Measurements from ENCODE around the gene OR2M5.

Gene OR2M5

DNA sequence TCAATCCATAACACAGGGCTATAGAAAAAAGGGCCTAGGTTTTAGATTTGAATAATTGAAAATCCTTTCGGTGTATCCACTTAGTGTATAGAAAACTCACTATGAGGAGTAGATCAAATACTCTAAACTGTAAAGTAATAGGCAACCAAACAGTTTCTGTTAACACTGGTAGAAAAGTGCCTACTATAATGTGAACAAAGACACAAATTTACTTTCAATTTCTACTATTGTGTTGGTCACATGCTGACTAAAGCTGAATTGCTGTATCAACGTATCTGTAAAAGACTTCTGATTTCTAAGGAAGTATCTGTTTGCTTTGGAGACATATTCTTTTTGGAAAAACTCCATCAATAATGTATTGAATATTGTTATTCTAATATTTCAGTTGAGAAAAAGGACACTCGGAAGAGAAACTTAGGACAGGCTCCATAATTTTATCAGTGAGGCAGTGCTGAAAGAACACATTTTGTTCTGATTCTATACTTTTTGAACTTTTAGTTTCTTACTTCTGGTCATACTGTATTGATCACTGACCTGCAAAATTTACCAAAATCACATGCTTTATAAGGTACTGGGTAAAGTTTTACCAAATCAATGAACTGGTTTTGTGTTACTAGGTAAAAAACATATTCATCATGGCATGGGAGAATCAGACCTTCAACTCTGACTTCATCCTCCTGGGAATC lies at the start of gene OR2M5:
Gene OR2M5, plus strand, starts transcription at position 636 of the 686 bp plus-strand sequence. Its CDS starts 0 bp downstream, at position 636.
- peaks cover 29% of the 10 kb centered on the region for H3K9me3 Mint-ChIP-seq (ENCODE audit: low read depth)
- peaks cover 5% of the 10 kb centered on the region for H3K27me3 Mint-ChIP-seq
- H3K27ac Mint-ChIP-seq, result no peak within 1 kb of the TSS
- H3K36me3 Mint-ChIP-seq, result no peaks in the 10 kb centered on the region
- H3K4me3 Mint-ChIP-seq, result no peak within 1 kb of the TSS
- no peaks in the 10 kb centered on the region for H3K4me1 Mint-ChIP-seq (ENCODE audit: low read depth)

- Mint-ChIP-seq H3K27me3 (no peaks in the 10 kb centered on the region), H3K4me3 (no peak overlapping the region), H3K9me3 (ENCODE audit: low read depth) (no peaks in the 10 kb centered on the region), H3K36me3 (no peaks in the 10 kb centered on the region), H3K4me1 (ENCODE audit: low read depth) (no peaks in the 10 kb centered on the region), H3K27ac (no peak overlapping the region)
Observed at GRCh38 chr1:248098529-248098928, 46.4 kb upstream of the OR2M5 start.

DNA sequence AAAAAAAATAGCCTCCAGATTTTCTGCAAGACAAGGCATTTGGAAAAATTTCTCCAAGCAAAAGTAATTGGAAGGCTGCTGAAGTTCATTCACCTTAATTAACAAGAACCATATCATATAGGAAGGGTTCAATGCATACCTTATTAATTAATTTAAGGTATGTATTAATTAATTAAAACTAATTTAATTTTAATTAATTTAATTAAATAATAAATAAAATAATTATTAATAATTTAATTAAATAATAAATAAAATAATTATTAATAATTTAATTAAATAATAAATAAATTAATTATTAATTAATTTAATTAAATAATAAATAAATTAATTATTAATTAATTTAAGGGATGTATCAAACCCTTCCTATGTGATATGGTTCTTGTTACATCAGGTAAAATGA lies 42.1 kb upstream of the OR2M5 start:
- no peak overlapping the region for H3K4me3 Mint-ChIP-seq
- no peaks in the 10 kb centered on the region for H3K27me3 Mint-ChIP-seq
- H3K9me3 Mint-ChIP-seq (ENCODE audit: low read depth), result peaks cover 4% of the 10 kb centered on the region
- no peaks in the 10 kb centered on the region for H3K36me3 Mint-ChIP-seq
- no peak overlapping the region for H3K27ac Mint-ChIP-seq
- no peaks in the 10 kb centered on the region for H3K4me1 Mint-ChIP-seq (ENCODE audit: low read depth)

- H3K36me3 Mint-ChIP-seq, result peaks cover 6% of the 10 kb centered on the region
- H3K4me3 Mint-ChIP-seq, result no peak overlapping the region
- no peaks in the 10 kb centered on the region for H3K27me3 Mint-ChIP-seq
- H3K9me3 Mint-ChIP-seq (ENCODE audit: low read depth), result peaks cover 30% of the 10 kb centered on the region
- no peak overlapping the region for H3K27ac Mint-ChIP-seq
- no peaks in the 10 kb centered on the region for H3K4me1 Mint-ChIP-seq (ENCODE audit: low read depth)
Observed at GRCh38 chr1:248111157-248111556, 33.8 kb upstream of the OR2M5 start.

DNA sequence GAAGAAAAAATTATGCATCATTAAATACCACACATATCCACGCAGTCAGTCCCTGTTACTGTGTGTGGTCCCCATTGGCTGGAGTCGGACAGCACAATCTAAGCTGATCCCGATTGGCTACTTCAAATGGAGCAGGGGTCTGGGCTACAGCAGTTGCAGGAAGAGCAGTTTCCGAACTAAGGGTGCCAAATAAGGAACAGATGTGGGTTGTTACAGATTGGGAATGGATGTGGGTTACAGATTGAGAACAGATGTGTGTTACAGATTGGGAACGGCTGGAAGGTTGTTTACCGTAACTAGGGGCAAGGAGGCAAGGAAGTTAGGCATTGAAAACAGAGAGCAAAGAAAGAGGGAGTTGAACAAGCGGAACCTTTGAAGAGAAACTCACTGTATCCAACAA lies 30.1 kb upstream of the OR2M5 start:
- peaks cover 23% of the 10 kb centered on the region for H3K9me3 Mint-ChIP-seq (ENCODE audit: low read depth)
- H3K4me3 Mint-ChIP-seq, result no peak overlapping the region
- H3K27ac Mint-ChIP-seq, result no peak overlapping the region
- H3K36me3 Mint-ChIP-seq, result peaks cover 6% of the 10 kb centered on the region
- H3K27me3 Mint-ChIP-seq, result no peaks in the 10 kb centered on the region
- no peaks in the 10 kb centered on the region for H3K4me1 Mint-ChIP-seq (ENCODE audit: low read depth)

- Mint-ChIP-seq H3K27ac (no peak overlapping the region), H3K27me3 (peaks cover 2% of the 10 kb centered on the region), H3K4me3 (no peak overlapping the region), H3K9me3 (ENCODE audit: low read depth) (peaks cover under 1% of the 10 kb centered on the region), H3K4me1 (ENCODE audit: low read depth) (no peaks in the 10 kb centered on the region), H3K36me3 (no peaks in the 10 kb centered on the region)
Observed at GRCh38 chr1:248127653-248128052, 17.3 kb upstream of the OR2M5 start.

GRCh38 chr1:248136811-248137210 lies 8.1 kb upstream of the OR2M5 start:
- Mint-ChIP-seq H3K4me3 (no peak overlapping the region), H3K27ac (no peak overlapping the region)

DNA sequence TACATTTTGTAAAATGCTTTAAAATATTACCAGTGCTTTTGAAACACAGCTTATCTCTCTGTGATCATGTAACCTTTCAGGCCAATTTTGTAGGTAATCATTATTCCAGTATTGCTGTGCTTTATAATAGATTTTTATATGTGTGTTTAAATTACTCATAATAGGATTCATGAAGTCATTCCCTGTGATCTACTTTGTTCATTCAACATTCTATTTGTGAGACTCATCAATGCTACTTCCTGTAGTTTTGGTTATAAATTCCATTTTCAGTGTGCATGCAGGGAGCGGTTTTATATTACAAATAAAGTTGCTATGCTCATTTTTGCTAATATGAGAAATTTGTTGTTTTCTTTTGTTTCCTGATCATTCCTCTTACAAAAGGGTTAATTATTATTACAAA lies 4.1 kb upstream of the OR2M5 start:
- Mint-ChIP-seq H3K4me1 (ENCODE audit: low read depth) (no peaks in the 10 kb centered on the region), H3K9me3 (ENCODE audit: low read depth) (peaks cover 7% of the 10 kb centered on the region), H3K27ac (no peak overlapping the region), H3K4me3 (no peak overlapping the region), H3K27me3 (peaks cover 4% of the 10 kb centered on the region), H3K36me3 (no peaks in the 10 kb centered on the region)

More at GRCh38 chr1:248136811-248137210, 8.1 kb upstream of the OR2M5 start:
- Mint-ChIP-seq H3K9me3 (ENCODE audit: low read depth) (no peaks in the 10 kb centered on the region), H3K36me3 (no peaks in the 10 kb centered on the region), H3K27me3 (peaks cover 2% of the 10 kb centered on the region), H3K4me1 (ENCODE audit: low read depth) (no peaks in the 10 kb centered on the region)

GRCh38 chr1:248143311-248143710 lies 1.6 kb upstream of the OR2M5 start:
- Mint-ChIP-seq H3K9me3 (ENCODE audit: low read depth) (peaks cover 23% of the 10 kb centered on the region), H3K27ac (no peak overlapping the region), H3K36me3 (no peaks in the 10 kb centered on the region), H3K4me3 (no peak overlapping the region), H3K4me1 (ENCODE audit: low read depth) (no peaks in the 10 kb centered on the region), H3K27me3 (peaks cover 3% of the 10 kb centered on the region)

DNA sequence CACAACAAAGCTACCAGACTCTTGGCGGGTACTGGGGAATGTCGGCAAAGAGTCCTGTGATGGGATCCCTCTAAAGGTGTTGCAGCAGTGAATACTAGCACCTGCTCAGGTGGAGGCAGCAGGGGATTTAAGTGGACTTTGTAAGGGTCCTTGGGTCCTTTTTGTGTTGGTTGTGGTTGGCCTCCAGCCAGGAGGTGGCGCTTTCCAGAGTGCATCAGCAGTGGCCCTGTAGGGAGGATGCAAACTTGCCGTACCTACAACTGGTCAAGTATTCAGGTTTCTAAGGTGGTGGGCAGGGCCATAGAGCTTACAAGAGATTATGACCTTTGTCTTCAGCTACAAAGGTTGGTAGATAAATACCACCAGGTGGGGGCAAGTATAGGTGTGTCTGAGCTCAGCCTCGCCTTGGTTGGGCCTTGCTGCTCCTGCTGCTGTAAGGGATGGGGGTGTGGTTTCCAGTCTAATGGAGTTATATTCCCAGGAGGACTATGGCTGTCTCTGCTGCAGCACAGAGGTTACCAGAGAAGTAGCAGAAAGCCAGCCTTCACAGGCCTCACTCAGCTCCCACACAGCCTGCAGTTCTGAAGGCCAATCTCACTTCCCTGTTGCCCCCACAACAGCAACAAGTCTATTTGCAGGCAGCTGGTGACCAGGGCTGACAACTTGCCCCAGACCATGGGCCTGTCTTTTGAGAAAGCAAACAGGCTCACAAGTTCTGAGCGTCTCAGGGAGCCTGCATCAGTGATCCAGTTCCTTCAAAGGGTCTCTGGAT lies 7.3 kb downstream of the OR2M5 start:
- Mint-ChIP-seq H3K36me3 (no peaks in the 10 kb centered on the region), H3K9me3 (ENCODE audit: low read depth) (peaks cover 14% of the 10 kb centered on the region), H3K4me3 (no peak overlapping the region), H3K27me3 (peaks cover 6% of the 10 kb centered on the region), H3K4me1 (ENCODE audit: low read depth) (no peaks in the 10 kb centered on the region), H3K27ac (no peak overlapping the region)

GRCh38 chr1:248155927-248156326 lies 11.0 kb downstream of the OR2M5 start:
- no peak overlapping the region for H3K4me3 Mint-ChIP-seq
- H3K36me3 Mint-ChIP-seq, result no peaks in the 10 kb centered on the region
- no peak overlapping the region for H3K27ac Mint-ChIP-seq
- H3K4me1 Mint-ChIP-seq (ENCODE audit: low read depth), result no peaks in the 10 kb centered on the region
- H3K27me3 Mint-ChIP-seq, result peaks cover 3% of the 10 kb centered on the region
- H3K9me3 Mint-ChIP-seq (ENCODE audit: low read depth), result no peaks in the 10 kb centered on the region

DNA sequence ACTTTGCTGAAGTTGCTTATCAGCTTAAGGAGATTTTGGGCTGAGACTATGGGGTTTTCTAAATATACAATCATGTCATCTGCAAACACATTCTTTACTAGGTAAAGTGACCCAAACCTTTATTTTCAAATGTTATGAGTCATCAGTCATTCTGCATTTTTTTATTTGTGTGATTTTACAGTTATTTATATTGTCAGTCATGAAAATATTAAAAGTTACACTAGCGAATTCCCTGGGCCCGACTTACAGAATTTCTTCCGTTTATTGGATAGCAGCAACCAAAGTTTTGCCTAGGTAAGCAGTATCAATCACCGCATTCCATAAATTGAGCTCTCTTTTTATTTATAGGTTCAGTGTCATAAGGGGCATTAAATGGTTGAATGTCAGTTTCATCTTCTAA lies 13.8 kb downstream of the OR2M5 start:
- Mint-ChIP-seq H3K27ac (no peak overlapping the region), H3K4me1 (ENCODE audit: low read depth) (no peaks in the 10 kb centered on the region), H3K4me3 (no peak overlapping the region), H3K27me3 (no peaks in the 10 kb centered on the region), H3K36me3 (no peaks in the 10 kb centered on the region), H3K9me3 (ENCODE audit: low read depth) (no peaks in the 10 kb centered on the region)

GRCh38 chr1:248164031-248164430 lies 19.1 kb downstream of the OR2M5 start:
- H3K27me3 Mint-ChIP-seq, result no peaks in the 10 kb centered on the region
- H3K36me3 Mint-ChIP-seq, result no peaks in the 10 kb centered on the region
- H3K4me1 Mint-ChIP-seq (ENCODE audit: low read depth), result no peaks in the 10 kb centered on the region
- no peak overlapping the region for H3K27ac Mint-ChIP-seq
- H3K4me3 Mint-ChIP-seq, result no peak overlapping the region
- H3K9me3 Mint-ChIP-seq (ENCODE audit: low read depth), result peaks cover 7% of the 10 kb centered on the region

- Mint-ChIP-seq H3K27ac (no peak overlapping the region), H3K27me3 (no peaks in the 10 kb centered on the region), H3K4me3 (no peak overlapping the region), H3K4me1 (ENCODE audit: low read depth) (no peaks in the 10 kb centered on the region), H3K36me3 (no peaks in the 10 kb centered on the region), H3K9me3 (ENCODE audit: low read depth) (peaks cover 7% of the 10 kb centered on the region)
Observed at GRCh38 chr1:248165186-248165585, 20.2 kb downstream of the OR2M5 start.

DNA sequence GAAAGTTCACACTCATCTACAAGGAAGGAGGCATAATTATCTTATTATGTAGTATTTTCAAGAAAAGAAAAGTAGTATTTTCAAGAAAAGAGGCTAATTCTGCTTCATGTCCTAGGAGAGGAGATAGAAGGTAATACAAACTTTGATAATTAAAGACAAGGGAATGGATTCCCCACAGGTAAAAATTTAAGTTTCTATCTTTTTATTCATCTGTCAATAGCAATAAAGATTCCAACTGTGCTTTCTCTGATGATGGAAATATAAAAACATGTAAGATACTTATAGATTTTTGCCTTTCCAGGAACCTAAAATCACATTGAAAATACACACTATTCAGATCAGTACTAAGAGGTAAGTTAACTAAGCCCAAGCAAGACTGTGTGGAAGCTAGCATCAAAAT lies 29.6 kb downstream of the OR2M5 start, which contains the start of gene OR2M2:
Gene OR2M2, plus strand, starts transcription at position 301 of the 400 bp plus-strand sequence. CDS start 5,165 bp downstream, outside the sequence.
- Mint-ChIP-seq H3K9me3 (ENCODE audit: low read depth) (no peaks in the 10 kb centered on the region), H3K27ac (no peak within 1 kb of the TSS), H3K4me1 (ENCODE audit: low read depth) (no peaks in the 10 kb centered on the region), H3K27me3 (no peaks in the 10 kb centered on the region), H3K4me3 (no peak within 1 kb of the TSS), H3K36me3 (no peaks in the 10 kb centered on the region)
